GM21381 (cell line): Measurements from ENCODE around the gene HSD17B1.
A peak's percentile ranks its signal among the peaks of the same experiment; 100 is the strongest.

ENCODE experiments used
- ATAC-seq: cut with Tn5 transposase; IDR thresholded peaks from one replicate; pipeline ENCODE4 v1.9.1; 2021; ENCODE audit warnings: mild to moderate bottlenecking, moderate library complexity; ENCODE audit not compliant: unreplicated experiment

Gene HSD17B1

GRCh38 chr17:42565523-42566214 lies 12.9 kb downstream of the HSD17B1 start:
- no peak for ATAC-seq

GRCh38 chr17:42566215-42566882 lies 13.6 kb downstream of the HSD17B1 start:
- ATAC-seq = peak; percentile 4

DNA sequence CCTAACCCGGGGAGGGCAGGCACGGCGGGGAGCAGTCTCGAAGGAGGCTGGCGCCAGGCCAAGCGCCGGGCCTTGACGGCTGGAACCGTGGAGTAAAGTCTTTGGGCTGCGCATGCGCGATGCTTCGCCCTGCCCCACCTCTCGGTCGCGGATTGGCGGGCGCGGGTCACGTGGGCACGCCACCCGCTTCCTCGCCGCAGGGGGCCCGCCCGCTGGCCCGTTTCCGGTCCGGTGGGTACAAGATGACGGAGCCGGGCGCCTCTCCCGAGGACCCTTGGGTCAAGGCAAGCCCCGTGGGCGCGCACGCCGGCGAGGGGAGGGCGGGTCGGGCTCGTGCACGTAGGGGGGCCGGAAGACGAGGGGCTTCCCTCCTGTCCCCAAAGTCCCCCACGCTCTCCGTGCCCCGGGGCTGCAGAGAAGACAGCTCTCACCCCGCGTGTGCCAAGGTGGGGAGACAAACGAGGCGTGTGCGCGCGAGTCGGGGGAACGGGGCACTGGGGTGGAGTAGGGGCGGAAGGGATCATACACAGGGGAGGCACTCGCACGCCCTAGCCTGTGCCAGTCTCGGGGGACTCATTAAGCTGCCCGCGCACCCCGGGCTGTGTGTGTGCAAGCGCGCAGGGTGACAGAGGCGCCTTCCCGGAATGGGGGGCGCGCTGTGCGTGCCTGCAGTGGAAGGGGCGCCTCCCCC lies 14.3 kb downstream of the HSD17B1 start, which contains the start of gene MLX:
Gene MLX (plus strand): TSS at position 218 of the 691 bp plus-strand sequence. CDS start 25 bp downstream, at position 243.
- peak; percentile 65 for ATAC-seq

DNA sequence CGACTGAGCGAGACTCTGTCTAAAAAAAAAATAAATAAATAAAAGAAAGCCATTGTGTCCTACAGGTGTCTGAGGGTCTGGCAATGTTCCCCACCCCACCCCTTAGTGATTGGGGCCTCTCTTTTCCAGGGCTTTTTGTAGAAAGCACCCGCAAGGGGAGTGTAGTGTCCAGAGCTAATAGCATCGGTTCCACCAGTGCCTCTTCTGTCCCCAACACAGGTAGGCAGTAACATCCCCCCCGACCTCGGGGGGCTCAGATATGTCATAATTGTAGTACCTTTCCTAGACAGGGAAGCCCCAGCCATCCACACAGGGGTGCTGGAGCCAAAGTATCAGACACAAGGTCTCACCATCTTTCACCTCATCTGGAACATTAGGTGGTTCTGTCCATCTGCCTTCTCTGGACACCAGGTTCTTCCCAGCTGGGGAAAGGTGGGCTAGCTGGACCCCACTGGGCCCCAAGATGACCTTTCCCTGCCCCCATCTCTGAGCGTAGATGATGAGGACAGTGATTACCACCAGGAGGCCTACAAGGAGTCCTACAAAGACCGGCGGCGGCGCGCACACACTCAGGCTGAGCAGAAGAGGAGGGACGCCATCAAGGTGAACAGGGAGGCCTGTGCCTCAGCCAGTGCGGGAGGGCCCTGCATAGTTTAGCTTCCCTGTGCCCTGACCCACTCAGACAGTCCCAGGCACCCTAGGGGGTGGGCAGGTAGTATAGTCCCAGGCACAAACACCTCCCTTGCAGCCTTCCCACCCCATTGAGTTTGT lies 15.8 kb downstream of the HSD17B1 start:
- ATAC-seq = no peak

- ATAC-seq = no peak
Observed at GRCh38 chr17:42571435-42572225, 18.9 kb downstream of the HSD17B1 start.

DNA sequence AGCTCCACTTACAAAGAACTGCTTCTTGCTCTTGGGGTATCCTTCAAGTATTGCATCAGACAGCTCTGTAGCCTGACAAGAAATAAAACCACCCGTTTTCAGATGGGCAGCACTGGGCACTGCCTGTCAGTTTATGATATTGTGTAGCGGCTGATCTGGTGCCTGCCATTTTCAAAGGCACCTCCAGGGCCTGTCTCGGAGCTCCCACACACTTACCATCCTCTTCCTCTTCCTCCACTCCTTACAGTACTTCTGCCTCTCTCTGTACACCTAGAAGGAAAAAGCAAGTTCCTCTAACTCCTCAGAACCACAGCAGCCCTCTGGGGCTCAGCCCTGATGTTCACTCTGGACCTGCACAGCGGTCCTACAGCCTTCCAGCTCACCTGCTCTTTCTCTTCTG lies 20.4 kb downstream of the HSD17B1 start:
- no peak for ATAC-seq

GRCh38 chr17:42574463-42574862 lies 21.7 kb downstream of the HSD17B1 start:
- no peak for ATAC-seq

DNA sequence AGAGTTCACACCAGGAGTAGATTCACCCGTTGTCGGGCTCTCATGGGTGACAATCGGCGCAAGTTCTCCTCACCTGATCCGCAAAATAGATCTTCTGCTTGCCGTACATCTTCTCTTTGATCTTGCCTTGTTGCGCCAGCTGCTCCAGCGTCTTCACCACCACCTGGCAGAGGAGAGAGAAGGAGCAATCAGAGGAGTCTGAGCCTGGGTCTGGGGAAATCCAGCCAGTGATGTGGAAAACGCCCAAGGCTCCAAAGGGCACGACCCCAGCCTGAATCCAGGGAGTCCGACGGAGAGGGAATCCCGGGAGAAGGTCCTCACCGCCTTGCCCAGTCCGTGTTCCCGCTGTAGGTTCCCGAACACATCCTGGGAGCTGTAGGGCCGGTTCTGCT lies 24.4 kb downstream of the HSD17B1 start:
- no peak for ATAC-seq

- peak; percentile 76 for ATAC-seq
Observed at GRCh38 chr17:42577532-42578281, 25.0 kb downstream of the HSD17B1 start, which contains the start of gene PSMC3IP. PSMC3IP (minus strand) TSS chr17:42577729; CDS start chr17:42577686, 43 bp downstream.

DNA sequence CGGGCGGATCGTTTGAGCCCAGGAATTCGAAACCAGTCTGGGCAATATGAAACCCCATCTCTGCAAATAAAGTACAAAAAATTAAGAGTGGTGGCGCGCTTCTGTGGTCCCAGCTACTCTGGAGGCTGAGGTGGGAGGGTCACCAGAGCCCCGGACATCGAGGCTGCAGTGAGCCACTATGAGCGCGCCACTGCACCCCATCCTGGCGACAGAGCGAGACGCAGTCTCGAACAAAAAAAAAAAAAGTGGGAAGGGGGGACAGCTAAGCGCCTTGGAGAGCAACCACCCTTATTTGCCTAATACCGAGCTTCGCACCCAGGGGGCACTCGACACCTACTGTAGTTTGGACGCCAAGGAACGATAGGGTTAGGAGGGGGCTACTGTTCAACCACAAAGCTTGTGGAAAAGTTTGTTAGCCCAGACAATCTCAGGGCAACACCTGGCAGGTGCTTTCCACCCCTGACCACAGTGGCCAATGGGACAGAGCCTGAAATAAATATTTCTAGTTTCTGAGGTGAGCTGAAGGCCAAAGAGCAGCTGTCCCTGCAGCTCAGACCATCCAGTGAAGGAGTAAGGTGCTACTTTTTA lies 25.7 kb downstream of the HSD17B1 start:
- peak; percentile 45 for ATAC-seq

GRCh38 chr17:42579794-42580551 lies 27.2 kb downstream of the HSD17B1 start:
- no peak for ATAC-seq

- no peak for ATAC-seq
Observed at GRCh38 chr17:42581744-42582270, 29.1 kb downstream of the HSD17B1 start.

DNA sequence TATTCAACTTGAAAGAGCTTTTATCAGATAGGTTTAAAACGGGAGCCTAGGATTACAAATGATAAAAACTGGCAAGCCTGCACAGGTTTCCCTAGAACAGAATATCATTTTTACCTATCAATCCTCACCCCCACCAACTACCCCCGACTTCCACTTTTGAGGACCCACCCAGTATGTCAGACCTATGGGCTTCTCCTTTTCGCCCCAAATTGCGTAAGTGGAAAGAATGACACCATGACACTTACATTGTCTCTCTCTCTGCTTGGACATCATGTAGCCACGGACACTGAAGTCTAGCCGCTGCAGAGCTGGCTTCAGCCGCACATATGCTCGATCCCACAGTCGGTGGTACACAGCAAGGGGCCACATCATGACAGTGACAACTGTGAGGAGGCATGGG lies 32.2 kb downstream of the HSD17B1 start:
- ATAC-seq = no peak

GRCh38 chr17:42585353-42585752 lies 32.6 kb downstream of the HSD17B1 start:
- no peak for ATAC-seq

- no peak for ATAC-seq
Observed at GRCh38 chr17:42586514-42587230, 33.9 kb downstream of the HSD17B1 start.

- ATAC-seq = no peak
Observed at GRCh38 chr17:42590886-42591285, 38.2 kb downstream of the HSD17B1 start.

GRCh38 chr17:42591411-42591810 lies 38.7 kb downstream of the HSD17B1 start:
- no peak for ATAC-seq
